GM23338 (cell line): ENCODE data around the gene MLANA. TPM values are rescaled to one million over a fixed set of nuclear protein-coding genes. Genes with fewer than 3 reads are reported as not detected.

Source experiments
- ATAC-seq: fragments of 200-7000 bp; cut with Tn5 transposase; 3 replicates; pipeline ENCODE4 v1.9.1; 2020
- DNase-seq: peaks from one replicate; pipeline ENCODE4 v3.0.0-alpha.2; 2015; ENCODE audit warnings: low spot score
- H2AFZ ChIP-seq: fragments of 200-600 bp; sonication (generic); 2 replicates; pipeline ENCODE4 v1.8.0; 2016; ENCODE audit warnings: antibody characterized with exemption, mild to moderate bottlenecking, moderate library complexity
- H3F3A ChIP-seq: fragments of 200-600 bp; sonication (generic); replicated peaks from 2 replicates; pipeline ENCODE4 v1.8.0; 2017; ENCODE audit warnings: antibody characterized with exemption, mixed run types, low read depth
- H3K27ac ChIP-seq: fragments of 200-600 bp; sonication (generic); 2 replicates; pipeline ENCODE4 v1.6.1; 2016; ENCODE audit warnings: low read depth
- H3K27me3 ChIP-seq: fragments of 200-600 bp; sonication (generic); 2 replicates; pipeline ENCODE4 v1.8.0; 2016; ENCODE audit warnings: mild to moderate bottlenecking, mixed run types, moderate library complexity; ENCODE audit not compliant: insufficient read depth
- H3K36me3 ChIP-seq: fragments of 200-600 bp; sonication (generic); 2 replicates; pipeline ENCODE4 v1.8.0; 2016; ENCODE audit warnings: mild to moderate bottlenecking; ENCODE audit not compliant: insufficient read depth
- H3K4me1 ChIP-seq: fragments of 200-600 bp; sonication (generic); 2 replicates; pipeline ENCODE4 v1.8.0; 2016; ENCODE audit warnings: mild to moderate bottlenecking, moderate library complexity; ENCODE audit not compliant: insufficient read depth
- H3K4me2 ChIP-seq: fragments of 200-600 bp; sonication (generic); 2 replicates; pipeline ENCODE4 v1.7.1; 2017; ENCODE audit warnings: mixed run types
- H3K4me3 ChIP-seq: fragments of 200-600 bp; sonication (generic); 2 replicates; pipeline ENCODE4 v1.6.1; 2016; ENCODE audit warnings: mixed run types
- H3K79me2 ChIP-seq: fragments of 200-600 bp; sonication (generic); replicated peaks from 2 replicates; pipeline ENCODE4 v1.8.0; 2017; ENCODE audit warnings: mild to moderate bottlenecking; ENCODE audit not compliant: insufficient read depth
- H3K9me2 ChIP-seq: fragments of 200-600 bp; sonication (generic); 2 replicates; pipeline ENCODE4 v1.8.0; 2017; ENCODE audit not compliant: insufficient read depth
- H4K20me1 ChIP-seq: fragments of 200-600 bp; sonication (generic); replicated peaks from 2 replicates; pipeline ENCODE4 v1.8.0; 2017; ENCODE audit warnings: mild to moderate bottlenecking; ENCODE audit not compliant: insufficient read depth
- H3K27ac Mint-ChIP-seq: 2 replicates; pipeline ENCODE4 v1.8.0; 2020; ENCODE audit warnings: inconsistent platforms, mild to moderate bottlenecking, moderate library complexity, mixed read lengths
- H3K27me3 Mint-ChIP-seq: 3 replicates; pipeline ENCODE4 v1.8.0; 2022; ENCODE audit warnings: low read depth, mild to moderate bottlenecking, moderate library complexity, mixed read lengths, inconsistent platforms; ENCODE audit not compliant: insufficient read depth, poor library complexity
- H3K36me3 Mint-ChIP-seq: 3 replicates; pipeline ENCODE4 v1.8.0; 2021; ENCODE audit warnings: low read depth, mild to moderate bottlenecking, inconsistent platforms, moderate library complexity, mixed read lengths
- H3K4me1 Mint-ChIP-seq: 3 replicates; pipeline ENCODE4 v1.8.0; 2020; ENCODE audit warnings: mild to moderate bottlenecking, inconsistent platforms, mixed read lengths
- H3K4me3 Mint-ChIP-seq: 3 replicates; pipeline ENCODE4 v1.8.0; 2021; ENCODE audit warnings: moderate library complexity, mild to moderate bottlenecking, inconsistent platforms, mixed read lengths
- H3K9me3 Mint-ChIP-seq: 3 replicates; pipeline ENCODE4 v1.8.0; 2020; ENCODE audit warnings: moderate library complexity, mild to moderate bottlenecking, inconsistent platforms, mixed read lengths
- CREB1 ChIP-seq: fragments of 250-450 bp; sonication (Bioruptor Pico); IDR thresholded peaks from 2 replicates; pipeline ENCODE4 v1.5.0; 2020; ENCODE audit warnings: low read depth, mild to moderate bottlenecking, moderate library complexity
- EZH2 ChIP-seq: fragments of 200-600 bp; sonication (generic); IDR thresholded peaks from one replicate; pipeline ENCODE4 v1.8.0; 2017; ENCODE audit warnings: antibody characterized with exemption, mild to moderate bottlenecking, low read depth; ENCODE audit not compliant: unreplicated experiment
- EZH2phosphoT487 ChIP-seq: fragments of 200-600 bp; sonication (generic); IDR thresholded peaks from one replicate; pipeline ENCODE4 v1.8.1; 2018; ENCODE audit warnings: antibody characterized with exemption; ENCODE audit not compliant: unreplicated experiment
- JUNB ChIP-seq: IDR thresholded peaks from one replicate; pipeline ENCODE4 v1.6.1; 2016; ENCODE audit warnings: antibody characterized with exemption; ENCODE audit not compliant: unreplicated experiment
- NANOG ChIP-seq: IDR thresholded peaks from 2 replicates; pipeline ENCODE4 v1.6.1; 2016; ENCODE audit warnings: antibody characterized with exemption, borderline replicate concordance
- STAT1 ChIP-seq: IDR thresholded peaks from one replicate; pipeline ENCODE4 v1.6.1; 2016; ENCODE audit warnings: antibody characterized with exemption; ENCODE audit not compliant: unreplicated experiment
- ZNF114 ChIP-seq: fragments of 250-450 bp; sonication (Bioruptor Pico); IDR thresholded peaks from 2 replicates; pipeline ENCODE4 v1.5.0; 2020; ENCODE audit warnings: mild to moderate bottlenecking, moderate library complexity
- ZNF331 ChIP-seq: fragments of 250-450 bp; sonication (Bioruptor Pico); IDR thresholded peaks from 2 replicates; pipeline ENCODE4 v1.5.0; 2020; ENCODE audit warnings: low read depth, mild to moderate bottlenecking, moderate library complexity
- polyA plus RNA-seq: library from polyadenylated mRNA; unstranded; fragments of >200 nt; fragmentation: Nextera tagmentation; extraction: Ambion mirVana; gene quantifications from 2 replicates; pipeline ENCODE4 v1.2.1, GENCODE V29; 2016
- total RNA-seq: library from RNA; depleted of rRNA; stranded (reverse); fragments of >200 nt; shearing (Covaris generic); gene quantifications from 2 replicates; pipeline ENCODE4 v1.2.3, GENCODE V29; 2014
- TF ChIP-seq, protein P1 (sequence below), 2 experiments: fragments of 200-600 bp in 1 of 2; sonication (generic) in 1 of 2; conservative IDR thresholded peaks; 2 replicates each; pipeline versions ENCODE4 v1.5.1 to v1.6.1; 2016 to 2017; ENCODE audit warnings: antibody characterized with exemption in 2 of 2, low read depth in 2 of 2, mild to moderate bottlenecking in 2 of 2, moderate library complexity in 1 of 2
- TF ChIP-seq, protein P2 (sequence below): IDR thresholded peaks from one replicate; pipeline ENCODE4 v1.6.1; 2018; ENCODE audit warnings: antibody characterized with exemption; ENCODE audit not compliant: unreplicated experiment

MLANA gene
- total and polyA plus RNA-seq, 2 experiments from 2014 or later: not detected

GRCh38 chr9:5857928-5858327 lies 32.8 kb upstream of the MLANA start:
- peaks cover 7% of the 10 kb centered on the region; the same call in 1 of the 2 replicates for H3K9me2 ChIP-seq
- no peaks in the 10 kb centered on the region for H3K36me3 ChIP-seq
- no peaks in the 10 kb centered on the region for H3K9me3 Mint-ChIP-seq
- DNase-seq (no peak), ATAC-seq (no peak)
- no peaks in the 10 kb centered on the region for H4K20me1 ChIP-seq
- H3K4me3 ChIP-seq: no peak overlapping the region
- H3K27me3 Mint-ChIP-seq: peaks cover 2% of the 10 kb centered on the region
- no peak overlapping the region for H3K27ac ChIP-seq
- no peak overlapping the region for H3K27ac Mint-ChIP-seq
- H3K4me1 Mint-ChIP-seq: no peaks in the 10 kb centered on the region
- H3K36me3 Mint-ChIP-seq: no peaks in the 10 kb centered on the region
- TF ChIP-seq EZH2phosphoT487: no peak
- TF ChIP-seq STAT1: no peak
- TF ChIP-seq ZNF114: no peak
- H2AFZ ChIP-seq: no peak overlapping the region
- no peaks in the 10 kb centered on the region for H3F3A ChIP-seq
- no peaks in the 10 kb centered on the region for H3K27me3 ChIP-seq
- no peaks in the 10 kb centered on the region for H3K4me1 ChIP-seq
- no peaks in the 10 kb centered on the region for H3K79me2 ChIP-seq
- H3K4me3 Mint-ChIP-seq: no peak overlapping the region
- no peak overlapping the region for H3K4me2 ChIP-seq

DNA sequence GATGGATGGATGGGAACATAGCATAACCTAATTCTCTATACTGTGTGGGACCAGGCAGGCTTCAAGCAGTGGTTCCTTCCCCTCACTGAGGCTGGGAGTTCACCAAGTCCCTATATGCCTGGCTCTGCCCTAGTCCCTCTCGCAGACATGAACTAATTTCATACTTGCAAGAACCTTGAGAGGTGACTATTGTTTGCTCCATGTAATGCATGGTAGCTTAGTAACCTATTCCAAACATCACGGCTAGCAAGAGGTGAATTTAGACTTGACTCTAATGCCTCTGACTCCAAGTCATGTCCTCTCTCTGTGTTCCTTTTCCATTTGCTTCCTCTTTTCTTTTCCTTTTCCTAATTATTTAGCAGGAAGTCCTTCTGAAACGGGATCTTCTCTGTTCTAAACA lies 31.9 kb upstream of the MLANA start:
- H3K9me3 Mint-ChIP-seq: no peaks in the 10 kb centered on the region
- ATAC-seq (no peak), DNase-seq (no peak)
- Histone ChIP-seq H3K4me2 (no peak overlapping the region), H3F3A (no peaks in the 10 kb centered on the region), H3K79me2 (no peaks in the 10 kb centered on the region), H3K4me1 (no peaks in the 10 kb centered on the region), H3K4me3 (no peak overlapping the region), H2AFZ (no peak overlapping the region), H3K9me2 (peaks cover 7% of the 10 kb centered on the region; the same call in 1 of the 2 replicates), H3K27me3 (no peaks in the 10 kb centered on the region), H4K20me1 (no peaks in the 10 kb centered on the region), H3K36me3 (no peaks in the 10 kb centered on the region), H3K27ac (no peak overlapping the region)
- H3K27ac Mint-ChIP-seq: no peak overlapping the region
- no peak for TF ChIP-seq CREB1 (CRISPR knock-in tag)
- TF ChIP-seq, protein P1, sequence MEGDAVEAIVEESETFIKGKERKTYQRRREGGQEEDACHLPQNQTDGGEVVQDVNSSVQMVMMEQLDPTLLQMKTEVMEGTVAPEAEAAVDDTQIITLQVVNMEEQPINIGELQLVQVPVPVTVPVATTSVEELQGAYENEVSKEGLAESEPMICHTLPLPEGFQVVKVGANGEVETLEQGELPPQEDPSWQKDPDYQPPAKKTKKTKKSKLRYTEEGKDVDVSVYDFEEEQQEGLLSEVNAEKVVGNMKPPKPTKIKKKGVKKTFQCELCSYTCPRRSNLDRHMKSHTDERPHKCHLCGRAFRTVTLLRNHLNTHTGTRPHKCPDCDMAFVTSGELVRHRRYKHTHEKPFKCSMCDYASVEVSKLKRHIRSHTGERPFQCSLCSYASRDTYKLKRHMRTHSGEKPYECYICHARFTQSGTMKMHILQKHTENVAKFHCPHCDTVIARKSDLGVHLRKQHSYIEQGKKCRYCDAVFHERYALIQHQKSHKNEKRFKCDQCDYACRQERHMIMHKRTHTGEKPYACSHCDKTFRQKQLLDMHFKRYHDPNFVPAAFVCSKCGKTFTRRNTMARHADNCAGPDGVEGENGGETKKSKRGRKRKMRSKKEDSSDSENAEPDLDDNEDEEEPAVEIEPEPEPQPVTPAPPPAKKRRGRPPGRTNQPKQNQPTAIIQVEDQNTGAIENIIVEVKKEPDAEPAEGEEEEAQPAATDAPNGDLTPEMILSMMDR (conservative IDR thresholded peaks at IDR 0.05; ENCODE audit: low read depth in 2 of 2): no peak
- no peaks in the 10 kb centered on the region for H3K36me3 Mint-ChIP-seq
- no peak overlapping the region for H3K4me3 Mint-ChIP-seq
- no peaks in the 10 kb centered on the region for H3K4me1 Mint-ChIP-seq
- H3K27me3 Mint-ChIP-seq: peaks cover 2% of the 10 kb centered on the region

- no peaks in the 10 kb centered on the region for H3K36me3 Mint-ChIP-seq
- ATAC-seq: no peak
- H3K4me1 ChIP-seq: peaks cover 8% of the 10 kb centered on the region; the same call in 1 of the 2 replicates
- TF ChIP-seq, protein P1 (conservative IDR thresholded peaks at IDR 0.05; ENCODE audit: low read depth in 2 of 2): no peak
- TF ChIP-seq STAT1 (no peak), ZNF331 (CRISPR knock-in tag) (no peak), EZH2 (no peak), EZH2phosphoT487 (no peak), NANOG (no peak), JUNB (no peak)
- TF ChIP-seq, protein P2, sequence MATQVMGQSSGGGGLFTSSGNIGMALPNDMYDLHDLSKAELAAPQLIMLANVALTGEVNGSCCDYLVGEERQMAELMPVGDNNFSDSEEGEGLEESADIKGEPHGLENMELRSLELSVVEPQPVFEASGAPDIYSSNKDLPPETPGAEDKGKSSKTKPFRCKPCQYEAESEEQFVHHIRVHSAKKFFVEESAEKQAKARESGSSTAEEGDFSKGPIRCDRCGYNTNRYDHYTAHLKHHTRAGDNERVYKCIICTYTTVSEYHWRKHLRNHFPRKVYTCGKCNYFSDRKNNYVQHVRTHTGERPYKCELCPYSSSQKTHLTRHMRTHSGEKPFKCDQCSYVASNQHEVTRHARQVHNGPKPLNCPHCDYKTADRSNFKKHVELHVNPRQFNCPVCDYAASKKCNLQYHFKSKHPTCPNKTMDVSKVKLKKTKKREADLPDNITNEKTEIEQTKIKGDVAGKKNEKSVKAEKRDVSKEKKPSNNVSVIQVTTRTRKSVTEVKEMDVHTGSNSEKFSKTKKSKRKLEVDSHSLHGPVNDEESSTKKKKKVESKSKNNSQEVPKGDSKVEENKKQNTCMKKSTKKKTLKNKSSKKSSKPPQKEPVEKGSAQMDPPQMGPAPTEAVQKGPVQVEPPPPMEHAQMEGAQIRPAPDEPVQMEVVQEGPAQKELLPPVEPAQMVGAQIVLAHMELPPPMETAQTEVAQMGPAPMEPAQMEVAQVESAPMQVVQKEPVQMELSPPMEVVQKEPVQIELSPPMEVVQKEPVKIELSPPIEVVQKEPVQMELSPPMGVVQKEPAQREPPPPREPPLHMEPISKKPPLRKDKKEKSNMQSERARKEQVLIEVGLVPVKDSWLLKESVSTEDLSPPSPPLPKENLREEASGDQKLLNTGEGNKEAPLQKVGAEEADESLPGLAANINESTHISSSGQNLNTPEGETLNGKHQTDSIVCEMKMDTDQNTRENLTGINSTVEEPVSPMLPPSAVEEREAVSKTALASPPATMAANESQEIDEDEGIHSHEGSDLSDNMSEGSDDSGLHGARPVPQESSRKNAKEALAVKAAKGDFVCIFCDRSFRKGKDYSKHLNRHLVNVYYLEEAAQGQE: no peak
Measured at GRCh38 chr9:5863092-5863746, 27.5 kb upstream of the MLANA start.

More at GRCh38 chr9:5863092-5863746, 27.5 kb upstream of the MLANA start:
- Histone ChIP-seq H3K4me2 (no peak overlapping the region), H3K27ac (no peak overlapping the region), H3K4me3 (no peak overlapping the region), H2AFZ (no peak overlapping the region; the same call in 1 of the 2 replicates), H3K27me3 (no peaks in the 10 kb centered on the region), H3K9me2 (no peaks in the 10 kb centered on the region), H3K79me2 (no peaks in the 10 kb centered on the region), H4K20me1 (no peaks in the 10 kb centered on the region), H3F3A (no peaks in the 10 kb centered on the region), H3K36me3 (no peaks in the 10 kb centered on the region)
- no peak for DNase-seq
- Mint-ChIP-seq H3K4me3 (no peak overlapping the region), H3K27me3 (no peaks in the 10 kb centered on the region), H3K4me1 (peaks cover 5% of the 10 kb centered on the region; the same call in 2 of the 3 replicates), H3K27ac (no peak overlapping the region), H3K9me3 (no peaks in the 10 kb centered on the region)
